ENCODE measurements around the gene C16orf78. TPM values are rescaled to one million over a fixed set of nuclear protein-coding genes. Genes with fewer than 3 reads are reported as not detected.

C16orf78 gene
- total RNA-seq, 1 donor from 2014 or later, result not detected

- no peaks in the 10 kb centered on the region for H3K9me3 ChIP-seq (ENCODE audit: low read depth)
- H3K9me3 Mint-ChIP-seq, result no peaks in the 10 kb centered on the region
- no peaks in the 10 kb centered on the region for H3K27me3 ChIP-seq
- H3K27me3 Mint-ChIP-seq (ENCODE audit: insufficient read depth, low read depth), result peaks cover 16% of the 10 kb centered on the region
- H3F3A ChIP-seq (ENCODE audit: low read depth), result no peaks in the 10 kb centered on the region
- peaks cover 14% of the 10 kb centered on the region for H4K20me1 ChIP-seq (ENCODE audit: low read depth)
- no peaks in the 10 kb centered on the region for H3K4me1 Mint-ChIP-seq
- TF ChIP-seq EZH2phosphoT487 (IDR thresholded peaks at IDR 0.05) (no peak), CTCF (IDR thresholded peaks at IDR 0.05) (no peak), EZH2 (IDR thresholded peaks at IDR 0.05) (no peak)
- no peak overlapping the region for H3K27ac Mint-ChIP-seq
- peaks cover 6% of the 10 kb centered on the region for H3K4me1 ChIP-seq
- H3K36me3 ChIP-seq, result no peaks in the 10 kb centered on the region
- H3K4me3 Mint-ChIP-seq, result no peak overlapping the region
- H3K4me3 ChIP-seq, result no peak overlapping the region
- no peak overlapping the region for H3K9ac ChIP-seq
- H3K79me2 ChIP-seq (ENCODE audit: low read depth), result no peaks in the 10 kb centered on the region
- no peak overlapping the region for H2AFZ ChIP-seq (replicated peaks)
- no peak overlapping the region for H3K27ac ChIP-seq
- no peak overlapping the region for H3K4me2 ChIP-seq
- H3K36me3 Mint-ChIP-seq, result no peaks in the 10 kb centered on the region
- DNase-seq (ENCODE audit: low spot score), result no peak
These were observed 19.5 kb upstream of the C16orf78 start for GRCh38 chr16:49354101-49354500.

DNA sequence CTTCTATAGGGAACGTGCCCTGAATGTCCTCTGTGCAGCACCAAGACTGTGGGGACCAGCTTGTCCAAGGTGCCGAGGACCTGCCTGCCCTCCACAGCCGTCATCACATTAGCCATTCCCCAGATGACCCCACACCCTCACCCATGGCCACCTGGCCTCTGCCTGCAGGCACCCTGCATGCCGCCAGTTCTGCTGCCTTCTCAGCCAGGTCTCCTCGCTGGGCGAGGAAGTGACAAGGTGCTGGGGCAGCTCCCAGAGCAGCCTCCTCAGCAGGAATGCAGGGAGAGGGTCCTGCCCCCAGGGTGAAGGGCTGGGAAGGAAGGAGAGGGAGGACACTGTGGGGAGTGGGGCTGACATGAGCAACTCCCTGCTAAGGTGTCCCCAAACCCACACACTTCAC, 18.6 kb upstream of the C16orf78 start:
- no peak for TF ChIP-seq CTCF (IDR thresholded peaks at IDR 0.05)
- TF ChIP-seq EZH2phosphoT487 (IDR thresholded peaks at IDR 0.05), result no peak
- no peak for TF ChIP-seq EZH2 (IDR thresholded peaks at IDR 0.05)
- no peaks in the 10 kb centered on the region for H3K36me3 Mint-ChIP-seq
- H3K27me3 Mint-ChIP-seq (ENCODE audit: insufficient read depth, low read depth), result peaks cover 15% of the 10 kb centered on the region
- no peaks in the 10 kb centered on the region for H3K9me3 Mint-ChIP-seq
- no peak overlapping the region for H3K4me2 ChIP-seq
- H3K27me3 ChIP-seq, result no peaks in the 10 kb centered on the region
- peaks cover 4% of the 10 kb centered on the region for H3K4me1 Mint-ChIP-seq
- H3K4me1 ChIP-seq, result peaks cover 6% of the 10 kb centered on the region
- no peak overlapping the region for H3K4me3 Mint-ChIP-seq
- no peak overlapping the region for H3K9ac ChIP-seq
- H3K9me3 ChIP-seq (ENCODE audit: low read depth), result no peaks in the 10 kb centered on the region
- no peak overlapping the region for H3K4me3 ChIP-seq
- no peak overlapping the region for H2AFZ ChIP-seq (replicated peaks)
- no peak overlapping the region for H3K27ac Mint-ChIP-seq
- H3K79me2 ChIP-seq (ENCODE audit: low read depth), result no peaks in the 10 kb centered on the region
- H3F3A ChIP-seq (ENCODE audit: low read depth), result no peaks in the 10 kb centered on the region
- DNase-seq (ENCODE audit: low spot score), result no peak
- H3K27ac ChIP-seq, result no peak overlapping the region
- H3K36me3 ChIP-seq, result no peaks in the 10 kb centered on the region
- peaks cover 13% of the 10 kb centered on the region for H4K20me1 ChIP-seq (ENCODE audit: low read depth)

- Histone ChIP-seq H3K4me3 (no peak overlapping the region), H3K9ac (no peak overlapping the region), H2AFZ (replicated peaks) (no peak overlapping the region), H3K9me3 (ENCODE audit: low read depth) (no peaks in the 10 kb centered on the region), H3K27ac (no peak overlapping the region), H4K20me1 (ENCODE audit: low read depth) (peaks cover 6% of the 10 kb centered on the region), H3K79me2 (ENCODE audit: low read depth) (no peaks in the 10 kb centered on the region), H3K27me3 (no peaks in the 10 kb centered on the region), H3K36me3 (no peaks in the 10 kb centered on the region), H3K4me1 (peaks cover 6% of the 10 kb centered on the region), H3F3A (ENCODE audit: low read depth) (no peaks in the 10 kb centered on the region), H3K4me2 (no peak overlapping the region)
- no peak for DNase-seq (ENCODE audit: low spot score)
- Mint-ChIP-seq H3K4me3 (no peak overlapping the region), H3K27ac (no peak overlapping the region), H3K9me3 (no peaks in the 10 kb centered on the region), H3K27me3 (ENCODE audit: insufficient read depth, low read depth) (peaks cover 8% of the 10 kb centered on the region), H3K4me1 (peaks cover 4% of the 10 kb centered on the region), H3K36me3 (no peaks in the 10 kb centered on the region)
- no peak for TF ChIP-seq EZH2phosphoT487 (IDR thresholded peaks at IDR 0.05)
- TF ChIP-seq CTCF (IDR thresholded peaks at IDR 0.05), result no peak
- TF ChIP-seq EZH2 (IDR thresholded peaks at IDR 0.05), result no peak
These were observed 17.5 kb upstream of the C16orf78 start for GRCh38 chr16:49355933-49356665.

All from neural progenitor cell (in vitro differentiated cells).